ENCODE measurements around the gene CREM.

Gene CREM

GRCh38 chr10:35083242-35083641 lies 43.4 kb upstream of the CREM start:
- H3K9me3 ChIP-seq (ENCODE audit: insufficient read depth, low read length) = no peaks in the 10 kb centered on the region
- no peaks in the 10 kb centered on the region; the same call in 1 of the 2 replicates for H4K20me1 ChIP-seq (ENCODE audit: insufficient read depth, low read length)
- no peaks in the 10 kb centered on the region for H3K27me3 ChIP-seq (ENCODE audit: low read depth, low read length)
- H3K4me3 ChIP-seq (ENCODE audit: low read length) = no peak overlapping the region
- TF ChIP-seq CTCF (IDR thresholded peaks at IDR 0.05; ENCODE audit: low read depth, low read length) (no peak), EZH2phosphoT487 (IDR thresholded peaks at IDR 0.05; ENCODE audit: low read depth) (no peak)
- H3K9ac ChIP-seq (ENCODE audit: low read length) = no peak overlapping the region
- no peaks in the 10 kb centered on the region for H3K4me1 ChIP-seq (ENCODE audit: low read length)
- no peak overlapping the region for H3K4me2 ChIP-seq (ENCODE audit: low read length)
- H2AFZ ChIP-seq (ENCODE audit: low read depth, low read length) = no peak overlapping the region
- no peaks in the 10 kb centered on the region for H3K36me3 ChIP-seq (replicated peaks; ENCODE audit: low read depth, low read length)
- H3K27ac ChIP-seq (ENCODE audit: low read length) = no peak overlapping the region
- H3K79me2 ChIP-seq (ENCODE audit: low read length) = peaks cover 82% of the 10 kb centered on the region

- TF ChIP-seq CTCF (IDR thresholded peaks at IDR 0.05; ENCODE audit: low read depth, low read length) (no peak), EZH2phosphoT487 (IDR thresholded peaks at IDR 0.05; ENCODE audit: low read depth) (no peak)
- peaks cover 11% of the 10 kb centered on the region for H3K4me1 ChIP-seq (ENCODE audit: low read length)
- H3K27me3 ChIP-seq (ENCODE audit: low read depth, low read length) = no peaks in the 10 kb centered on the region
- no peaks in the 10 kb centered on the region for H3K36me3 ChIP-seq (replicated peaks; ENCODE audit: low read depth, low read length)
- peak overlapping the region; percentile 97 for H3K4me3 ChIP-seq (ENCODE audit: low read length)
- peaks cover 48% of the 10 kb centered on the region for H3K79me2 ChIP-seq (ENCODE audit: low read length)
- 0 out of 2 replicates have a peak overlapping the region, but pooled peaks have one; percentile 3 for H2AFZ ChIP-seq (ENCODE audit: low read depth, low read length)
- H3K27ac ChIP-seq (ENCODE audit: low read length) = peak overlapping the region; percentile 61; the same call in 1 of the 2 replicates
- H3K9me3 ChIP-seq (ENCODE audit: insufficient read depth, low read length) = no peaks in the 10 kb centered on the region
- H4K20me1 ChIP-seq (ENCODE audit: insufficient read depth, low read length) = no peaks in the 10 kb centered on the region
- H3K9ac ChIP-seq (ENCODE audit: low read length) = peak overlapping the region; percentile 85
- H3K4me2 ChIP-seq (ENCODE audit: low read length) = peak overlapping the region; percentile 96
Observed at GRCh38 chr10:35089611-35090161, 37.0 kb upstream of the CREM start.

- peaks cover 47% of the 10 kb centered on the region for H3K79me2 ChIP-seq (ENCODE audit: low read length)
- peaks cover 11% of the 10 kb centered on the region for H3K4me1 ChIP-seq (ENCODE audit: low read length)
- no peaks in the 10 kb centered on the region for H3K36me3 ChIP-seq (replicated peaks; ENCODE audit: low read depth, low read length)
- peak within 1 kb of the TSS; percentile 97 for H3K4me3 ChIP-seq (ENCODE audit: low read length)
- H2AFZ ChIP-seq (ENCODE audit: low read depth, low read length) = peak within 1 kb of the TSS; percentile 95
- H3K9ac ChIP-seq (ENCODE audit: low read length) = peak within 1 kb of the TSS; percentile 85
- peak within 1 kb of the TSS; percentile 96 for H3K4me2 ChIP-seq (ENCODE audit: low read length)
- no peaks in the 10 kb centered on the region for H3K9me3 ChIP-seq (ENCODE audit: insufficient read depth, low read length)
- H3K27me3 ChIP-seq (ENCODE audit: low read depth, low read length) = no peaks in the 10 kb centered on the region
- TF ChIP-seq EZH2phosphoT487 (IDR thresholded peaks at IDR 0.05; ENCODE audit: low read depth) = no peak
- no peak for TF ChIP-seq CTCF (IDR thresholded peaks at IDR 0.05; ENCODE audit: low read depth, low read length)
- peak within 1 kb of the TSS; percentile 61 for H3K27ac ChIP-seq (ENCODE audit: low read length)
- H4K20me1 ChIP-seq (ENCODE audit: insufficient read depth, low read length) = no peaks in the 10 kb centered on the region
Observed at GRCh38 chr10:35090162-35090954, 36.3 kb upstream of the CREM start, which contains the start of gene CUL2. TSS of gene CUL2 (minus strand) at chr10:35090341. CDS start at chr10:35071317, 19,024 bp downstream.

All from OCI-LY3 (cell line).